Activated T-cell treated with anti-CD3 and anti-CD28 coated beads, Interleukin-2, amount 50 U/mL, for 72 hours (primary cell): ENCODE data around the gene KRT16. TPM values are rescaled to one million over a fixed set of nuclear protein-coding genes. Genes with fewer than 3 reads are reported as not detected.
"Not testable (repeated sequence)": the region's sequence is repeated elsewhere in the genome, so short reads cannot be mapped to it uniquely, and the experiment has no call there.

Source experiments
- ATAC-seq, 2 donors: fragments of 150-1000 bp; cut with Tn5 transposase; replicated peaks in 1 of 2; 2 replicates each; pipeline ENCODE4 v1.10.0; 2021; ENCODE audit warnings: moderate library complexity in 2 of 2, mild to moderate bottlenecking in 1 of 2
- DNase-seq, 2 donors: peaks; one replicate each; pipeline ENCODE4 v3.0.0; 2021 to 2022; ENCODE audit warnings: mixed read lengths in 1 of 2
- H3K27ac Mint-ChIP-seq: one replicate; pipeline ENCODE4 v1.8.0; 2022; ENCODE audit warnings: mild to moderate bottlenecking, moderate library complexity, mixed read lengths
- H3K27me3 Mint-ChIP-seq: one replicate; pipeline ENCODE4 v1.8.0; 2022; ENCODE audit warnings: low read depth, mixed read lengths
- H3K36me3 Mint-ChIP-seq, 2 donors: one replicate each; pipeline ENCODE4 v1.8.0; 2022; ENCODE audit warnings: mixed read lengths in 2 of 2, mild to moderate bottlenecking in 1 of 2; ENCODE audit not compliant: insufficient read depth in 2 of 2
- H3K4me1 Mint-ChIP-seq: one replicate; pipeline ENCODE4 v1.8.0; 2022; ENCODE audit warnings: low read depth, mixed read lengths
- H3K4me3 Mint-ChIP-seq, 2 donors: one replicate each; pipeline ENCODE4 v1.8.0; 2022; ENCODE audit warnings: mild to moderate bottlenecking in 2 of 2, mixed read lengths in 2 of 2, moderate library complexity in 2 of 2
- H3K9me3 Mint-ChIP-seq, 2 donors: one replicate each; pipeline ENCODE4 v1.8.0; 2022; ENCODE audit warnings: mixed read lengths in 2 of 2
- total RNA-seq, 2 donors: library from RNA; stranded (reverse); gene quantifications; one replicate each; pipeline ENCODE4 v1.2.3, GENCODE V29; 2022

The KRT16 gene
- total RNA-seq, 2 donors from 2014 or later = not detected

- Mint-ChIP-seq H3K27me3 (peaks cover 26% of the 10 kb centered on the region), H3K36me3 (peaks cover 10 to 14% of the 10 kb centered on the region in 2 donors), H3K9me3 (peaks cover 11 to 16% of the 10 kb centered on the region in 2 donors)
- not testable (repeated sequence) for H3K4me3 Mint-ChIP-seq, H3K27ac Mint-ChIP-seq, DNase-seq, H3K4me1 Mint-ChIP-seq, ATAC-seq
Measured at GRCh38 chr17:41606930-41607329, 5.6 kb downstream of the KRT16 start.

GRCh38 chr17:41602524-41602923 lies 10.0 kb downstream of the KRT16 start:
- no peak for ATAC-seq
- DNase-seq = no peak
- H3K36me3 Mint-ChIP-seq = peaks cover 10 to 14% of the 10 kb centered on the region in 2 donors
- peaks cover 16% of the 10 kb centered on the region for H3K27me3 Mint-ChIP-seq
- H3K4me3 Mint-ChIP-seq = no peak overlapping the region
- peaks cover 14 to 16% of the 10 kb centered on the region in 2 donors for H3K9me3 Mint-ChIP-seq
- H3K4me1 Mint-ChIP-seq = no peaks in the 10 kb centered on the region
- no peak overlapping the region for H3K27ac Mint-ChIP-seq

GRCh38 chr17:41600318-41600717 lies 12.2 kb downstream of the KRT16 start:
- ATAC-seq = no peak
- no peak overlapping the region for H3K4me3 Mint-ChIP-seq
- no peaks in the 10 kb centered on the region for H3K4me1 Mint-ChIP-seq
- peaks cover 0 to 5% of the 10 kb centered on the region in 2 donors for H3K9me3 Mint-ChIP-seq
- no peak for DNase-seq
- no peak overlapping the region for H3K27ac Mint-ChIP-seq
- peaks cover 26% of the 10 kb centered on the region for H3K27me3 Mint-ChIP-seq
- peaks cover 0 to 1% of the 10 kb centered on the region in 2 donors for H3K36me3 Mint-ChIP-seq

GRCh38 chr17:41599680-41600079 lies 12.9 kb downstream of the KRT16 start:
- no peak overlapping the region for H3K27ac Mint-ChIP-seq
- ATAC-seq (no peak), DNase-seq (no peak)
- peaks cover 29% of the 10 kb centered on the region for H3K27me3 Mint-ChIP-seq
- no peaks in the 10 kb centered on the region for H3K36me3 Mint-ChIP-seq
- no peak overlapping the region for H3K4me3 Mint-ChIP-seq
- no peaks in the 10 kb centered on the region for H3K4me1 Mint-ChIP-seq
- peaks cover 0 to 5% of the 10 kb centered on the region in 2 donors for H3K9me3 Mint-ChIP-seq

- peaks cover 0 to 5% of the 10 kb centered on the region in 2 donors for H3K9me3 Mint-ChIP-seq
- H3K36me3 Mint-ChIP-seq = no peaks in the 10 kb centered on the region
- H3K4me3 Mint-ChIP-seq = no peak overlapping the region
- peaks cover 25% of the 10 kb centered on the region for H3K27me3 Mint-ChIP-seq
- no peak overlapping the region for H3K27ac Mint-ChIP-seq
- no peak for DNase-seq
- no peak for ATAC-seq
- no peaks in the 10 kb centered on the region for H3K4me1 Mint-ChIP-seq
Measured at GRCh38 chr17:41595585-41595984, 17.0 kb downstream of the KRT16 start.

GRCh38 chr17:41594363-41594915 lies 18.1 kb downstream of the KRT16 start:
- no peak for DNase-seq
- no peaks in the 10 kb centered on the region for H3K36me3 Mint-ChIP-seq
- ATAC-seq = no peak
- peaks cover 0 to 5% of the 10 kb centered on the region in 2 donors for H3K9me3 Mint-ChIP-seq
- H3K4me3 Mint-ChIP-seq = no peak overlapping the region
- no peak overlapping the region for H3K27ac Mint-ChIP-seq
- no peaks in the 10 kb centered on the region for H3K4me1 Mint-ChIP-seq
- peaks cover 31% of the 10 kb centered on the region for H3K27me3 Mint-ChIP-seq

- Mint-ChIP-seq H3K4me1 (no peaks in the 10 kb centered on the region), H3K27me3 (peaks cover 31% of the 10 kb centered on the region), H3K27ac (no peak overlapping the region), H3K36me3 (no peaks in the 10 kb centered on the region), H3K4me3 (no peak overlapping the region), H3K9me3 (no peaks in the 10 kb centered on the region)
- DNase-seq (no peak), ATAC-seq (no peak)
Measured at GRCh38 chr17:41593306-41593981, 19.1 kb downstream of the KRT16 start.

- DNase-seq (no peak), ATAC-seq (no peak)
- Mint-ChIP-seq H3K9me3 (no peaks in the 10 kb centered on the region), H3K4me1 (no peaks in the 10 kb centered on the region), H3K4me3 (no peak overlapping the region), H3K27ac (no peak overlapping the region), H3K27me3 (peaks cover 31% of the 10 kb centered on the region), H3K36me3 (no peaks in the 10 kb centered on the region)
Measured at GRCh38 chr17:41592601-41593305, 19.8 kb downstream of the KRT16 start.

GRCh38 chr17:41589301-41589700 lies 23.3 kb downstream of the KRT16 start:
- Mint-ChIP-seq H3K27ac (no peak overlapping the region), H3K36me3 (no peaks in the 10 kb centered on the region), H3K4me3 (no peak overlapping the region), H3K27me3 (peaks cover 10% of the 10 kb centered on the region), H3K4me1 (no peaks in the 10 kb centered on the region), H3K9me3 (no peaks in the 10 kb centered on the region)
- DNase-seq (no peak), ATAC-seq (no peak)

- Mint-ChIP-seq H3K9me3 (no peaks in the 10 kb centered on the region), H3K4me3 (no peak overlapping the region), H3K27ac (no peak overlapping the region), H3K36me3 (no peaks in the 10 kb centered on the region), H3K27me3 (peaks cover 6% of the 10 kb centered on the region), H3K4me1 (no peaks in the 10 kb centered on the region)
- DNase-seq (no peak), ATAC-seq (no peak)
Measured at GRCh38 chr17:41588126-41588810, 24.3 kb downstream of the KRT16 start.

- no peaks in the 10 kb centered on the region for H3K9me3 Mint-ChIP-seq
- no peak within 1 kb of the TSS for H3K4me3 Mint-ChIP-seq
- H3K36me3 Mint-ChIP-seq = no peaks in the 10 kb centered on the region
- H3K27ac Mint-ChIP-seq = no peak within 1 kb of the TSS
- H3K27me3 Mint-ChIP-seq = peaks cover 7% of the 10 kb centered on the region
- ATAC-seq (no peak), DNase-seq (no peak)
- no peaks in the 10 kb centered on the region for H3K4me1 Mint-ChIP-seq
Measured at GRCh38 chr17:41586863-41587495, 25.6 kb downstream of the KRT16 start, which contains the start of gene KRT14. KRT14 (minus strand) TSS chr17:41586895; CDS start chr17:41586834, 61 bp downstream.

GRCh38 chr17:41585301-41586056 lies 27.1 kb downstream of the KRT16 start:
- H3K4me3 Mint-ChIP-seq = no peak overlapping the region
- DNase-seq = no peak
- peaks cover 21% of the 10 kb centered on the region for H3K27me3 Mint-ChIP-seq
- no peak overlapping the region for H3K27ac Mint-ChIP-seq
- H3K4me1 Mint-ChIP-seq = no peaks in the 10 kb centered on the region
- no peak for ATAC-seq
- no peaks in the 10 kb centered on the region for H3K36me3 Mint-ChIP-seq
- H3K9me3 Mint-ChIP-seq = no peaks in the 10 kb centered on the region
